ENCODE measurements around the gene P3H2. TPM values are rescaled to one million over a fixed set of nuclear protein-coding genes. Genes with fewer than 3 reads are reported as not detected.
"Not testable (repeated sequence)": the region's sequence is repeated elsewhere in the genome, so short reads cannot be mapped to it uniquely, and the experiment has no call there.

Gene P3H2
- total RNA-seq, 1 experiment from 2014 or later, result 0.76 TPM

- no peak overlapping the region for H2AFZ ChIP-seq (ENCODE audit: low read depth, low read length, poor library complexity, severe bottlenecking)
- no peaks in the 10 kb centered on the region for H3K9me3 ChIP-seq (ENCODE audit: control insufficient read depth in 1 of 2, insufficient read depth in 1 of 2, low read depth in 1 of 2, low read length in 2 of 2)
- H3K9ac ChIP-seq (ENCODE audit: low read length), result no peak overlapping the region
- TF ChIP-seq EZH2phosphoT487 (IDR thresholded peaks at IDR 0.05; ENCODE audit: borderline replicate concordance), result no peak
- no peak for TF ChIP-seq EGR1 (IDR thresholded peaks at IDR 0.05; ENCODE audit: low read depth)
- intact Hi-C loops (cut with micrococcal nuclease), result no loop called here
- BruUV-seq (replicated peaks), result no TSS peak
- no peak overlapping the region for H3K27ac ChIP-seq (ENCODE audit: low read depth, low read length)
- H3K9me2 ChIP-seq (ENCODE audit: insufficient read depth), result no peaks in the 10 kb centered on the region
- no peak overlapping the region for H3K4me2 ChIP-seq (ENCODE audit: low read length)
- H3K4me3 ChIP-seq (replicated peaks in 1 of 2; ENCODE audit: low read depth in 1 of 2, low read length in 2 of 2), result no peak overlapping the region
- H3K4me1 ChIP-seq (ENCODE audit: control insufficient read depth in 1 of 2, insufficient read depth in 2 of 2, low read length in 2 of 2), result peaks cover 0 to 9% of the 10 kb centered on the region in 2 experiments; a peak in 1 of 4 replicates
- H3K79me2 ChIP-seq (ENCODE audit: insufficient read depth, low read length), result no peaks in the 10 kb centered on the region
- ChIA-PET RAD21 (ENCODE audit: low non-redundant PET in 1 of 2, low total read pairs in 2 of 2, uncharacterized antibody in 2 of 2, unreplicated experiment in 2 of 2) (no interaction called here), CTCF (no interaction called here), POLR2A (interaction anchor here (1.0 kb wide), 1 partner anchor 9 kb away, joined by 3 read pairs; no protein-coding TSS in a partner anchor)
- H3K27me3 ChIP-seq (ENCODE audit: insufficient read depth, low read length), result no peaks in the 10 kb centered on the region
- no peaks in the 10 kb centered on the region for H4K20me1 ChIP-seq (ENCODE audit: insufficient read depth)
- H3K36me3 ChIP-seq (ENCODE audit: control insufficient read depth in 1 of 2, insufficient read depth in 2 of 2, low read length in 2 of 2), result no peaks in the 10 kb centered on the region
- no peak for DNase-seq (ENCODE audit: low read depth, low spot score)
- ATAC-seq, result no peak
Observed at GRCh38 chr3:190073264-190074008, 47.3 kb downstream of the P3H2 start.

GRCh38 chr3:190072856-190073255, 47.8 kb downstream of the P3H2 start:
- Histone ChIP-seq H3K9me3 (ENCODE audit: control insufficient read depth in 1 of 2, insufficient read depth in 1 of 2, low read depth in 1 of 2, low read length in 2 of 2) (no peaks in the 10 kb centered on the region), H3K4me2 (ENCODE audit: low read length) (no peak overlapping the region), H2AFZ (ENCODE audit: low read depth, low read length, poor library complexity, severe bottlenecking) (no peak overlapping the region), H3K79me2 (ENCODE audit: insufficient read depth, low read length) (no peaks in the 10 kb centered on the region), H3K9me2 (ENCODE audit: insufficient read depth) (no peaks in the 10 kb centered on the region), H3K9ac (ENCODE audit: low read length) (no peak overlapping the region), H3K27me3 (ENCODE audit: insufficient read depth, low read length) (no peaks in the 10 kb centered on the region), H3K36me3 (ENCODE audit: control insufficient read depth in 1 of 2, insufficient read depth in 2 of 2, low read length in 2 of 2) (no peaks in the 10 kb centered on the region), H3K4me3 (replicated peaks in 1 of 2; ENCODE audit: low read depth in 1 of 2, low read length in 2 of 2) (no peak overlapping the region), H3K4me1 (ENCODE audit: control insufficient read depth in 1 of 2, insufficient read depth in 2 of 2, low read length in 2 of 2) (peaks cover 0 to 9% of the 10 kb centered on the region in 2 experiments; a peak in 1 of 4 replicates), H3K27ac (ENCODE audit: low read depth, low read length) (no peak overlapping the region), H4K20me1 (ENCODE audit: insufficient read depth) (no peaks in the 10 kb centered on the region)
- ATAC-seq, result no peak
- no peak for TF ChIP-seq ZFX (IDR thresholded peaks at IDR 0.05)
- TF ChIP-seq EZH2 (IDR thresholded peaks at IDR 0.05), result no peak
- TF ChIP-seq SIN3A (IDR thresholded peaks at IDR 0.05; ENCODE audit: low read depth), result no peak
- TF ChIP-seq EZH2phosphoT487 (IDR thresholded peaks at IDR 0.05; ENCODE audit: borderline replicate concordance), result no peak
- TF ChIP-seq, protein P1, sequence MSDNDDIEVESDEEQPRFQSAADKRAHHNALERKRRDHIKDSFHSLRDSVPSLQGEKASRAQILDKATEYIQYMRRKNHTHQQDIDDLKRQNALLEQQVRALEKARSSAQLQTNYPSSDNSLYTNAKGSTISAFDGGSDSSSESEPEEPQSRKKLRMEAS (IDR thresholded peaks at IDR 0.05), result no peak
- no peak for TF ChIP-seq CEBPB (IDR thresholded peaks at IDR 0.05; ENCODE audit: low read depth)
- no peak for TF ChIP-seq FOSL1 (IDR thresholded peaks at IDR 0.05; ENCODE audit: low read depth)
- TF ChIP-seq RAD21 (IDR thresholded peaks at IDR 0.05; ENCODE audit: low read depth), result no peak
- CTCF ChIA-PET, result no interaction called here
- POLR2A ChIA-PET, result no interaction called here
- DNase-seq (ENCODE audit: low read depth, low spot score), result no peak
- BruUV-seq (replicated peaks), result no TSS peak
- RAD21 ChIA-PET (ENCODE audit: low non-redundant PET in 1 of 2, low total read pairs in 2 of 2, uncharacterized antibody in 2 of 2, unreplicated experiment in 2 of 2), result no interaction called here
- intact Hi-C loops (cut with micrococcal nuclease), result no loop called here

DNA sequence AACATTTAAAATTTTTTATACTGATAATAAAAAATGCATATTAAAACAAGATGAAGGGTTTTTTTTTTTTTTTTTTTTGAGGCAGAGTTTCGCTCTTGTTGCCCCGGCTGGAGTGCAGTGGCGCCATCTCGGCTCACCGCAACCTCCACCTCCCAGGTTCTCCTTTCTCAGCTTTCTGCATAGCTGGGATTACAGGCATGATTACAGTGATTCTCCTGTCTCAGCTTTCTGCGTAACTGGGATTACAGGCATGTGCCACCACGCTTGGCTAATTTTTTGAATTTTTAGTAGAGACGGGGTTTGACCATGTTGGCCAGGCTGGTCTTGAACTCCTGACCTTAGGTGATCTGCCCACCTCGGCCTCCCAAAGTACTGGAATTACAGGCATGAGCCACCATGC, 48.8 kb downstream of the P3H2 start:
- intact Hi-C loops (cut with micrococcal nuclease); H3K9me2 ChIP-seq (ENCODE audit: insufficient read depth); H3K27me3 ChIP-seq (ENCODE audit: insufficient read depth, low read length); H3K79me2 ChIP-seq (ENCODE audit: insufficient read depth, low read length); H2AFZ ChIP-seq (ENCODE audit: low read depth, low read length, poor library complexity, severe bottlenecking); POLR2A ChIA-PET; CTCF ChIA-PET; H3K27ac ChIP-seq (ENCODE audit: low read depth, low read length); ATAC-seq; RAD21 ChIA-PET (ENCODE audit: low non-redundant PET in 1 of 2, low total read pairs in 2 of 2, uncharacterized antibody in 2 of 2, unreplicated experiment in 2 of 2); H3K4me3 ChIP-seq (replicated peaks in 1 of 2; ENCODE audit: low read depth in 1 of 2, low read length in 2 of 2); H3K9me3 ChIP-seq (ENCODE audit: control insufficient read depth in 1 of 2, insufficient read depth in 1 of 2, low read depth in 1 of 2, low read length in 2 of 2); DNase-seq (ENCODE audit: low read depth, low spot score); H3K9ac ChIP-seq (ENCODE audit: low read length); H3K36me3 ChIP-seq (ENCODE audit: control insufficient read depth in 1 of 2, insufficient read depth in 2 of 2, low read length in 2 of 2); H3K4me1 ChIP-seq (ENCODE audit: control insufficient read depth in 1 of 2, insufficient read depth in 2 of 2, low read length in 2 of 2); H4K20me1 ChIP-seq (ENCODE audit: insufficient read depth); H3K4me2 ChIP-seq (ENCODE audit: low read length); BruUV-seq (replicated peaks): not testable (repeated sequence)

Measured in HCT116 (cell line).